ENCODE measurements around the gene TTC31. TPM values are rescaled to one million over a fixed set of nuclear protein-coding genes. Genes with fewer than 3 reads are reported as not detected.
A peak's percentile ranks its signal among the peaks of the same experiment; 100 is the strongest.
"Not testable (repeated sequence)": the region's sequence is repeated elsewhere in the genome, so short reads cannot be mapped to it uniquely, and the experiment has no call there.

TTC31 gene
- total and polyA plus RNA-seq, 4 experiments from 2014 or later: 17.0 to 46.9 (median 31.4) TPM

DNA sequence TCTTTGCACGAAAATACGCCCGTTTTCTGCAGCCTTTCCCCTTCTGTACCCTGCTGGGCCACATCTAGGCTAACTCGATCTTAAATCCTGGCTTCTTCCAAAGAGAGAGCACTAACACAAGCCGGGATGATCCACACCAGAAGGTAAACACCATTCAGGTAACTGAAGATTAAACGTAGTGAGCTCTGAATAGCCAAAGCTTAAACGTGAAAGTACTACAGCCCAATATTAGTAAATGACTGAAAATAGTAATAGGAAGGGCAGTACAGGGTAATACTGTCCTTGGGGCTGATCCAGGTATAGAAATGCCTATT is 10.0 kb upstream of the TTC31 start:
- Mint-ChIP-seq H3K36me3 (peaks cover 20 to 41% of the 10 kb centered on the region in 2 donors), H3K4me1 (peaks cover 12 to 40% (median 22%) of the 10 kb centered on the region in 4 donors), H3K9me3 (peaks cover 0 to 7% (median 0%) of the 10 kb centered on the region in 8 donors), H3K4me3 (peak overlapping the region; percentile 96 to 99 (median 98)), H3K27ac (peak overlapping the region; percentile 97 to 100 (median 99)), H3K27me3 (no peaks in the 10 kb centered on the region)
- intact Hi-C loops (cut with micrococcal nuclease): loop anchor here (1.0 kb wide), 3 partner anchors 10 to 56 kb away; partner anchors contain the start of genes AUP1, HTRA2, TTC31 and WBP1
- CTCF ChIA-PET (ENCODE audit: partially characterized antibody): interaction anchor here (0.7 to 3.1 kb wide), 8 partner anchors 9 to 138 kb away, joined by 3 to 32 read pairs (median 6); partner anchors contain the start of genes CCDC142, INO80B, TTC31 and WBP1
- Histone ChIP-seq H3K27me3 (ENCODE audit: insufficient read depth, low read length) (no peaks in the 10 kb centered on the region), H3K4me1 (ENCODE audit: insufficient read depth, low read length) (peaks cover 20% of the 10 kb centered on the region), H3K9me3 (ENCODE audit: control insufficient read depth in 1 of 2, low read length in 2 of 2) (no peaks in the 10 kb centered on the region), H3K36me3 (ENCODE audit: insufficient read depth, low read length) (peaks cover 19% of the 10 kb centered on the region), H3K4me3 (ENCODE audit: low read length in 2 of 2) (peak overlapping the region; percentile 67 to 84), H3K27ac (ENCODE audit: low read depth, low read length) (peak overlapping the region; percentile 88)
- no peak for DNase-seq
- POLR2A ChIA-PET (ENCODE audit: partially characterized antibody): interaction anchor here (0.7 to 14.3 kb wide), 21 partner anchors 8 to 736 kb away, joined by 3 to 516 read pairs (median 4); partner anchors contain the start of genes AUP1, C2orf81, CCDC142 and DQX1

DNA sequence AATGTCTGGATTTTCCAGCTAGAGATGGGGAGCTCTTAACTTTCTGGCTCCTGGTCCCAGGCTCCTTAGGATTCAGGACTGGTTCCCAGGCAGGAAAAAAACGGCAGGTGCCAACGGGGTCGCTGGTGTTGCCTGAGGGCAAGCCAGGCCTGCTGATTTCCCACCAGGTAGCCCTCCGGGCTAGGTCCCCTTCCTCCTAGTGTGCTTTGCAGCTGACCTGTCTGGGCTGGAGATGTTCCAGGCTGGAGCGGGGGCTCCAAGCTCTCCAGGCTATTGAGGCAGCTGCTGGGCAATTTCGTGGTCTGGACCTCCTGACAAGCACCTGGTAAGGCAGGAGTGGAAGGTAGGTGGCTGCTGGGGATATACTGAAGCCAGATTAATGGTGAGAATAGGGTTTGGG is 8.4 kb upstream of the TTC31 start:
- H3K9me3 Mint-ChIP-seq: peaks cover 0 to 7% (median 0%) of the 10 kb centered on the region in 8 donors
- H3K27me3 ChIP-seq (ENCODE audit: insufficient read depth, low read length): no peaks in the 10 kb centered on the region
- H3K4me1 ChIP-seq (ENCODE audit: insufficient read depth, low read length): peaks cover 20% of the 10 kb centered on the region
- H3K4me3 ChIP-seq (ENCODE audit: low read length in 2 of 2): no peak overlapping the region
- H3K9me3 ChIP-seq (ENCODE audit: control insufficient read depth in 1 of 2, low read length in 2 of 2): no peaks in the 10 kb centered on the region
- H3K4me3 Mint-ChIP-seq: no peak overlapping the region
- intact Hi-C loops (cut with micrococcal nuclease): no loop called here
- ChIA-PET CTCF (ENCODE audit: partially characterized antibody) (interaction anchor here (1.6 to 2.3 kb wide), 2 partner anchors 8 to 19 kb away, joined by 10 to 13 read pairs; partner anchors contain the start of genes CCDC142, INO80B and TTC31), POLR2A (ENCODE audit: partially characterized antibody) (interaction anchor here (3.3 to 14.3 kb wide), 3 partner anchors 8 to 26 kb away, joined by 28 to 516 read pairs (median 119); partner anchors contain the start of genes CCDC142, INO80B, LBX2 and TTC31)
- peak overlapping the region in 3 of 7 donors; percentile 24 to 100 (median 29) for H3K27ac Mint-ChIP-seq
- H3K4me1 Mint-ChIP-seq: peaks cover 12 to 45% (median 23%) of the 10 kb centered on the region in 4 donors
- H3K27me3 Mint-ChIP-seq: no peaks in the 10 kb centered on the region
- no peak for DNase-seq
- H3K27ac ChIP-seq (ENCODE audit: low read depth, low read length): no peak overlapping the region
- H3K36me3 Mint-ChIP-seq: peaks cover 20 to 45% of the 10 kb centered on the region in 2 donors
- H3K36me3 ChIP-seq (ENCODE audit: insufficient read depth, low read length): peaks cover 19% of the 10 kb centered on the region

DNA sequence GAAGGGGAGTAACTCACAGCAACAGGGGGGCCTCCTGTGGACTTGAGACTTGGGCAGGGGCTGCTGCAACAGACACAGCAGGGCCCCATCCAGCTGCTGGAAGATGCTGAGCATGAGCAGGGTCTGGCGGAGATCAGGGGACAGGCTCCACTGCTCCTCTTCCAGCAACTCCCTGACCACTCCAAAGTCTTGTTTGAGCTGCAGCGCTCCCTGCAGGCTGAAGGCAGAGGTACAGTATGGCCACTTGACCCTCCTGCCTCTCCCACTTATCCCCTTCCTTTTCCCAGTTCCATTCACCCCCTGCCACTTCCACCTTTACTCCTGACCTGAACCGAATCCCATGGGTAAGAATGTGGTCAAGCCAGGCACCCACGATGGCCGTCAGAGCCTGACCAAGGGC is 8.0 kb upstream of the TTC31 start:
- H3K4me3 ChIP-seq (ENCODE audit: low read length in 2 of 2): no peak overlapping the region
- ChIA-PET CTCF (ENCODE audit: partially characterized antibody) (interaction anchor here (1.1 to 1.6 kb wide), 2 partner anchors 8 to 141 kb away, joined by 3 to 10 read pairs; partner anchors contain the start of genes CCDC142 and TTC31), POLR2A (ENCODE audit: partially characterized antibody) (interaction anchor here (1.0 to 14.3 kb wide), 4 partner anchors 8 to 32 kb away, joined by 3 to 516 read pairs (median 74); partner anchors contain the start of genes CCDC142, INO80B, LBX2 and TTC31)
- H3K27ac Mint-ChIP-seq: peak overlapping the region in 2 of 7 donors; percentile 24 to 55
- DNase-seq: no peak
- H3K4me1 ChIP-seq (ENCODE audit: insufficient read depth, low read length): peaks cover 20% of the 10 kb centered on the region
- no peaks in the 10 kb centered on the region for H3K9me3 ChIP-seq (ENCODE audit: control insufficient read depth in 1 of 2, low read length in 2 of 2)
- H3K4me1 Mint-ChIP-seq: peaks cover 13 to 45% (median 24%) of the 10 kb centered on the region in 4 donors
- peaks cover 0 to 7% (median 0%) of the 10 kb centered on the region in 8 donors for H3K9me3 Mint-ChIP-seq
- H3K36me3 Mint-ChIP-seq: peaks cover 22 to 48% of the 10 kb centered on the region in 2 donors
- no peaks in the 10 kb centered on the region for H3K27me3 Mint-ChIP-seq
- no peaks in the 10 kb centered on the region for H3K27me3 ChIP-seq (ENCODE audit: insufficient read depth, low read length)
- H3K4me3 Mint-ChIP-seq: no peak overlapping the region
- no peak overlapping the region for H3K27ac ChIP-seq (ENCODE audit: low read depth, low read length)
- H3K36me3 ChIP-seq (ENCODE audit: insufficient read depth, low read length): peaks cover 19% of the 10 kb centered on the region
- intact Hi-C loops (cut with micrococcal nuclease): no loop called here

DNA sequence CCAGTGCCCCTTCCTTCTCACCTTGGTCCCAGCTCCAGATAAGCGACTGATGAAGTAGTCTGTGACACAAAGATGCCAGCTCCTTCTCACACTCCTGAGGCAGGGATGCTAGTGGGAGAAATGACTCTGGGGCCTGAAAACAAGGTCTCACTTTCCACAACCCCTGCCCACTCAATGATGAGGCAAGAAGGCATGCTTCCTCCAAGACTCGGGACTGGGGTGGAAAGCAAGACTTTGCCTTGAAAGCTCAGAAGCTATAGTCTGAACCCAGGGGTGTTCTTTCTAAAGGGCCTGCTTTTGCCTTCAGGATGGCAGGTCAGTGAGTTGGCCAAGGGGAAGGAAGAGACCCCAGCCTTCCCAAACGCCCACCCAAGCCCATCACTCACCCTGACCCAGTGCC is 1.4 kb upstream of the TTC31 start:
- Histone ChIP-seq H3K4me1 (ENCODE audit: insufficient read depth, low read length) (peaks cover 28% of the 10 kb centered on the region), H3K9me3 (ENCODE audit: control insufficient read depth in 1 of 2, low read length in 2 of 2) (no peaks in the 10 kb centered on the region), H3K27ac (ENCODE audit: low read depth, low read length) (peak overlapping the region; percentile 91), H3K27me3 (ENCODE audit: insufficient read depth, low read length) (no peaks in the 10 kb centered on the region), H3K4me3 (ENCODE audit: low read length in 2 of 2) (peak overlapping the region in 1 of 2 donors; percentile 100), H3K36me3 (ENCODE audit: insufficient read depth, low read length) (peaks cover 5% of the 10 kb centered on the region)
- ChIA-PET POLR2A (ENCODE audit: partially characterized antibody) (interaction anchor here (0.9 to 14.3 kb wide), 15 partner anchors 9 to 368 kb away, joined by 3 to 516 read pairs (median 12); partner anchors contain the start of genes AUP1, C2orf81, HTRA2 and INO80B), CTCF (ENCODE audit: partially characterized antibody) (interaction anchor here (1.0 to 11.3 kb wide), 11 partner anchors 7 to 654 kb away, joined by 3 to 141 read pairs (median 11); partner anchors contain the start of genes AUP1, C2orf81, HTRA2 and INO80B)
- no peaks in the 10 kb centered on the region for H3K27me3 Mint-ChIP-seq
- no peaks in the 10 kb centered on the region for H3K9me3 Mint-ChIP-seq
- peaks cover 17 to 43% (median 26%) of the 10 kb centered on the region in 4 donors for H3K4me1 Mint-ChIP-seq
- peaks cover 13 to 40% of the 10 kb centered on the region in 2 donors for H3K36me3 Mint-ChIP-seq
- H3K4me3 Mint-ChIP-seq: peak overlapping the region; percentile 99 to 100 (median 100)
- DNase-seq: no peak
- H3K27ac Mint-ChIP-seq: peak overlapping the region in 2 of 7 donors; percentile 46 to 91
- intact Hi-C loops (cut with micrococcal nuclease): loop anchor here (10.0 kb wide), 1 partner anchor 173 kb away; the partner anchor contains the start of gene SEMA4F

DNA sequence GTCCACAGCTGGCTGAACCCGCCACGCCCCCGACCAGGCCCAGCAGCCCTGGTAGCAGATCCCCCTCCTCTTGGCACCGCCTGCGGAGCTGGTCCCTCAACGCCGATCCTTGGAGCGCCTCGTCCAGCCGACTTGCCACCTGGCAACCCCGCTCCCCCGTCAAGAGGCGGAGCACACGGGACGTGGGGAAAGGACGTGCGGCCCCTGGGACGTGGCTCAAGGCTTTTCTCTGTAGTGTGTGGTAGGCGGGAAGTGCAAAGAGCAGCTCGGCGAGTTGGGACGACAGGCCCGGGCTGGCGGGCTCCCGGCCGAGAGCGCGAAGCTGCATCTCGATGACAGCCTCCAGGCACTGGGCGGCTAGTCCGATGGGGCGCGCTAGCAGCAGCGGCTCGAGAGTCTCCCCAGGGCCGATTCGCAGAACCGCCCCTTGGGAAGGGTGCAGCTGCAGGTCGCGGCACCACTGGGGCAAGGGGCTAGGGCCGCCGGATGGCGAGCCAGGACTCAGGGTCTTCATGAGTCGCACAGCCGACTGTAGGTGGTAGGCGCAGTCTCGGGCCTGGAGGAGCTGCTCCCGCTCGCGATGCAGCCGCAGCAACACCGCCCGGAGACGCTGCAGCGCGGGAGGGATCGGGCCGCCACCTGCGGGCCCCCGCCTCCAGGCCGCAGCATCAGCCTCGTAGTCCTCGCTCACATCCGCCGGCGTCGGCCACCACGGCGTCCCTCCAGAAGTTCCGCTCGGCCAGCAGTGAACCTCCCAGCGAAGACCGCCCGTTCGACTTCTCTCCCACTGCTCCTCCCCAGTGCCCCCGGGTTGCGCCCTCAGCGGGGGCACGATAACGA is 700 bp upstream of the TTC31 start:
- DNase-seq: peak in 2 of 5 donors; percentile 23 to 60
- Mint-ChIP-seq H3K27me3 (no peaks in the 10 kb centered on the region), H3K36me3 (peaks cover 19 to 41% of the 10 kb centered on the region in 2 donors), H3K4me3 (peak overlapping the region; percentile 99 to 100 (median 100)), H3K9me3 (no peaks in the 10 kb centered on the region), H3K4me1 (peaks cover 19 to 43% (median 27%) of the 10 kb centered on the region in 4 donors), H3K27ac (peak overlapping the region; percentile 91 to 100 (median 100))
- intact Hi-C loops (cut with micrococcal nuclease): loop anchor here (2.0 to 10.0 kb wide), 2 partner anchors 73 to 173 kb away; partner anchors contain the start of genes DOK1 and SEMA4F
- ChIA-PET POLR2A (ENCODE audit: partially characterized antibody) (interaction anchor here (0.6 to 14.3 kb wide), 29 partner anchors 9 to 745 kb away, joined by 3 to 516 read pairs (median 6); partner anchors contain the start of genes AUP1, C2orf81, HTRA2 and INO80B), CTCF (ENCODE audit: partially characterized antibody) (interaction anchor here (0.8 to 11.3 kb wide), 23 partner anchors 8 to 654 kb away, joined by 3 to 141 read pairs (median 6); partner anchors contain the start of genes AUP1, DQX1, HTRA2 and INO80B)
- Histone ChIP-seq H3K9me3 (ENCODE audit: control insufficient read depth in 1 of 2, low read length in 2 of 2) (no peaks in the 10 kb centered on the region), H3K36me3 (ENCODE audit: insufficient read depth, low read length) (peaks cover 4% of the 10 kb centered on the region), H3K4me3 (ENCODE audit: low read length in 2 of 2) (peak overlapping the region; percentile 57 to 100), H3K27me3 (ENCODE audit: insufficient read depth, low read length) (no peaks in the 10 kb centered on the region), H3K4me1 (ENCODE audit: insufficient read depth, low read length) (peaks cover 28% of the 10 kb centered on the region), H3K27ac (ENCODE audit: low read depth, low read length) (peak overlapping the region; percentile 91)

DNA sequence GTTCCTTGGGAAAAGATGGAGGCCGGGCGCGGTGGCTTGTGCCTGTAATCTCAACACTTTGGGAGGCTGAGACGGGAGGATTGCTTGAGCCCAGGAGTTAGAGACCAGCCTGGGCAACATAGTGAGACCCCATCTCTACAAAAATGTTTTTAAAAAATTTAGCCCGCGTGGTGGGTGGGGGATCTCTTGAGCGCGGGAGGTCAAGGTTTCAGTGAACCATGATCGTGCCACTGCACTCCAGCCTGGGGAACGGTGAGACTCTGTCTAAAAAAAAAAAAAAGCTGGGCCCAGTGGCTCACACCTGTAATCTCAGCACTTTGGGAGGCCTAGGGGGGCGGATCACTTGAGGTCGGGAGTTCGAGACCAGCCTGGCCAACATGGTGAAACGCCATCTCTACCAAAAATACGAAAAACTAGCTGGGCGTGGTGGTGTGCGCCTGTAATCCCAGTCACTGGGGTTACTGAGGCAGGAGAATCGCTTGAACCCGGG is 839 bp downstream of the TTC31 start:
- intact Hi-C loops (cut with micrococcal nuclease): loop anchor here (1.0 to 10.0 kb wide), 12 partner anchors 11 to 393 kb away; partner anchors contain the start of genes C2orf81, DOK1, MOB1A and MRPL53

More for the DNA sequence above, 839 bp downstream of the TTC31 start:
- H3K9me3 ChIP-seq (ENCODE audit: control insufficient read depth in 1 of 2, low read length in 2 of 2); H3K27me3 Mint-ChIP-seq; DNase-seq; H3K27me3 ChIP-seq (ENCODE audit: insufficient read depth, low read length); H3K9me3 Mint-ChIP-seq; H3K36me3 ChIP-seq (ENCODE audit: insufficient read depth, low read length): not testable (repeated sequence)
- Mint-ChIP-seq H3K27ac (peak overlapping the region; percentile 91 to 100 (median 100)), H3K4me1 (peaks cover 17 to 43% (median 25%) of the 10 kb centered on the region in 4 donors), H3K36me3 (peaks cover 19 to 36% of the 10 kb centered on the region in 2 donors), H3K4me3 (peak overlapping the region; percentile 99 to 100 (median 100))
- peak overlapping the region; percentile 91 for H3K27ac ChIP-seq (ENCODE audit: low read depth, low read length)
- POLR2A ChIA-PET (ENCODE audit: partially characterized antibody): interaction anchor here (0.8 to 14.3 kb wide), 24 partner anchors 10 to 746 kb away, joined by 3 to 516 read pairs (median 6); partner anchors contain the start of genes AUP1, C2orf81, HTRA2 and INO80B
- peak overlapping the region; percentile 57 to 100 for H3K4me3 ChIP-seq (ENCODE audit: low read length in 2 of 2)
- CTCF ChIA-PET (ENCODE audit: partially characterized antibody): interaction anchor here (0.6 to 11.3 kb wide), 20 partner anchors 9 to 747 kb away, joined by 3 to 141 read pairs (median 8); partner anchors contain the start of genes AUP1, DQX1, HTRA2 and INO80B
- H3K4me1 ChIP-seq (ENCODE audit: insufficient read depth, low read length): peaks cover 28% of the 10 kb centered on the region

Data from CD4-positive, alpha-beta memory T cell (primary cell).